SU-DHL-6 (cell line): ENCODE measurements around the gene TMEM131.

Source experiments
- H2AFZ ChIP-seq: fragments of 200-600 bp; sonication (generic); 2 replicates; pipeline ENCODE4 v1.6.1; 2014; ENCODE audit warnings: low read depth, mild to moderate bottlenecking, moderate library complexity, mixed read lengths, antibody characterized with exemption, low read length; ENCODE audit not compliant: severe bottlenecking
- H3F3A ChIP-seq: fragments of 200-600 bp; shearing (Covaris generic); 2 replicates; pipeline ENCODE4 v1.6.0; 2016; ENCODE audit warnings: antibody characterized with exemption, mild to moderate bottlenecking; ENCODE audit not compliant: insufficient read depth
- H3K27ac ChIP-seq: fragments of 200-600 bp; sonication (generic); 2 replicates; pipeline ENCODE4 v1.5.1; 2016; ENCODE audit warnings: low read depth, mild to moderate bottlenecking, low read length, moderate library complexity, mixed read lengths
- H3K27me3 ChIP-seq: fragments of 200-600 bp; sonication (generic), shearing (Covaris generic); 2 replicates; pipeline ENCODE4 v1.6.0; 2014; ENCODE audit warnings: mild to moderate bottlenecking, low read length
- H3K36me3 ChIP-seq: fragments of 200-600 bp; sonication (generic); 2 replicates; pipeline ENCODE4 v1.6.1; 2014; ENCODE audit warnings: mild to moderate bottlenecking, low read length, mixed read lengths
- H3K4me2 ChIP-seq: fragments of 300-600, 200-600 bp; shearing (Covaris generic), sonication (generic); 2 replicates; pipeline ENCODE4 v1.6.0; 2014; ENCODE audit warnings: low read length, low read depth, mild to moderate bottlenecking; ENCODE audit not compliant: poor library complexity, severe bottlenecking
- H3K4me3 ChIP-seq: fragments of 200-600 bp; sonication (generic); 2 replicates; pipeline ENCODE4 v1.5.1; 2014; ENCODE audit warnings: antibody characterized with exemption, low read length, mild to moderate bottlenecking, mixed read lengths; ENCODE audit not compliant: insufficient read depth, poor library complexity, severe bottlenecking
- H3K79me2 ChIP-seq: fragments of 200-600 bp; sonication (generic); 2 replicates; pipeline ENCODE4 v1.6.1; 2014; ENCODE audit warnings: mild to moderate bottlenecking, low read length, moderate library complexity; ENCODE audit not compliant: insufficient read depth
- H3K9ac ChIP-seq: fragments of 200-600 bp; sonication (generic); 2 replicates; pipeline ENCODE4 v1.7.0; 2014; ENCODE audit warnings: mild to moderate bottlenecking, low read length
- H3K9me2 ChIP-seq: fragments of 200-600 bp; sonication (generic); replicated peaks from 2 replicates; pipeline ENCODE4 v1.6.1; 2014; ENCODE audit warnings: low read length; ENCODE audit not compliant: insufficient read depth
- H3K9me3 ChIP-seq: fragments of 200-600 bp; sonication (generic); 2 replicates; pipeline ENCODE4 v1.6.1; 2014; ENCODE audit warnings: low read length, mixed read lengths; ENCODE audit not compliant: insufficient read depth
- H4K20me1 ChIP-seq: fragments of 200-600 bp; sonication (generic); 2 replicates; pipeline ENCODE4 v1.6.1; 2014; ENCODE audit warnings: low read depth, mild to moderate bottlenecking, antibody characterized with exemption, low read length, moderate library complexity, mixed read lengths
- EZH2phosphoT487 ChIP-seq: fragments of 200-600 bp; sonication (generic), shearing (Covaris generic); conservative IDR thresholded peaks from 2 replicates; pipeline ENCODE4 v1.6.1; 2018; ENCODE audit warnings: mild to moderate bottlenecking, antibody characterized with exemption, low read length, moderate library complexity, mixed read lengths
- TF ChIP-seq, protein P1 (sequence below): fragments of 200-600 bp; sonication (generic); IDR thresholded peaks from one replicate; pipeline ENCODE4 v1.5.1; 2017; ENCODE audit warnings: antibody characterized with exemption, mild to moderate bottlenecking, low read length, moderate library complexity; ENCODE audit not compliant: insufficient read depth, poor library complexity, severe bottlenecking

The TMEM131 gene

GRCh38 chr2:97766567-97766966 lies 229.2 kb downstream of the TMEM131 start:
- Histone ChIP-seq H3K4me3 (no peak overlapping the region), H3K27me3 (no peaks in the 10 kb centered on the region), H4K20me1 (no peaks in the 10 kb centered on the region), H3K4me2 (no peak overlapping the region), H3K79me2 (no peaks in the 10 kb centered on the region), H3K27ac (no peak overlapping the region), H3K36me3 (no peaks in the 10 kb centered on the region), H3K9ac (no peak overlapping the region), H3K9me2 (no peaks in the 10 kb centered on the region), H3F3A (peaks cover 6% of the 10 kb centered on the region; the same call in 1 of the 2 replicates), H3K9me3 (no peaks in the 10 kb centered on the region), H2AFZ (no peak overlapping the region)
- no peak for TF ChIP-seq EZH2phosphoT487
- TF ChIP-seq, protein P1, sequence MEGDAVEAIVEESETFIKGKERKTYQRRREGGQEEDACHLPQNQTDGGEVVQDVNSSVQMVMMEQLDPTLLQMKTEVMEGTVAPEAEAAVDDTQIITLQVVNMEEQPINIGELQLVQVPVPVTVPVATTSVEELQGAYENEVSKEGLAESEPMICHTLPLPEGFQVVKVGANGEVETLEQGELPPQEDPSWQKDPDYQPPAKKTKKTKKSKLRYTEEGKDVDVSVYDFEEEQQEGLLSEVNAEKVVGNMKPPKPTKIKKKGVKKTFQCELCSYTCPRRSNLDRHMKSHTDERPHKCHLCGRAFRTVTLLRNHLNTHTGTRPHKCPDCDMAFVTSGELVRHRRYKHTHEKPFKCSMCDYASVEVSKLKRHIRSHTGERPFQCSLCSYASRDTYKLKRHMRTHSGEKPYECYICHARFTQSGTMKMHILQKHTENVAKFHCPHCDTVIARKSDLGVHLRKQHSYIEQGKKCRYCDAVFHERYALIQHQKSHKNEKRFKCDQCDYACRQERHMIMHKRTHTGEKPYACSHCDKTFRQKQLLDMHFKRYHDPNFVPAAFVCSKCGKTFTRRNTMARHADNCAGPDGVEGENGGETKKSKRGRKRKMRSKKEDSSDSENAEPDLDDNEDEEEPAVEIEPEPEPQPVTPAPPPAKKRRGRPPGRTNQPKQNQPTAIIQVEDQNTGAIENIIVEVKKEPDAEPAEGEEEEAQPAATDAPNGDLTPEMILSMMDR, result no peak

DNA sequence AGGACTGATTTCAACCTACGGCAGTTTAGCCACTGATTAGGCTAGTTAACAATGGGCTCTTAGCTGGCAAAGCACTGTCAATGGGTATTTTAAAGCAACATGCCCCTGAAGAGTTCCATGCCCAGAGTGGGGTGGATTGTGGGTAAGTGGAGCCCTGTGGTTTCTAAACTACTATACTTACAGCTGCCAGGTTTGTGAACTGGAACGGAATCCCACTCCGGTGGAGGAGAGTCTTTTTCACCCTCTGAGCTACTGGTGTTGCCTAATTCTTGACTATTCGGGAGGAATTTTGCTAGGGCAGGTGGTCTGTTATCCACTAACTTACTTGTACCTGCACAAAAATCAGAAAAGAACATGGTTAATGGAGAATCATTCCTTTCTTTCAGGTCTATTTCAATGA lies 229.8 kb downstream of the TMEM131 start:
- no peak overlapping the region for H3K4me2 ChIP-seq
- TF ChIP-seq, protein P1, result no peak
- no peak for TF ChIP-seq EZH2phosphoT487
- H3K27me3 ChIP-seq, result no peaks in the 10 kb centered on the region
- no peak overlapping the region for H3K27ac ChIP-seq
- no peak overlapping the region for H3K9ac ChIP-seq
- H3K9me2 ChIP-seq, result no peaks in the 10 kb centered on the region
- no peaks in the 10 kb centered on the region for H3K36me3 ChIP-seq
- H4K20me1 ChIP-seq, result no peaks in the 10 kb centered on the region
- peaks cover 6% of the 10 kb centered on the region; the same call in 1 of the 2 replicates for H3F3A ChIP-seq
- no peak overlapping the region for H3K4me3 ChIP-seq
- no peaks in the 10 kb centered on the region for H3K9me3 ChIP-seq
- H3K79me2 ChIP-seq, result no peaks in the 10 kb centered on the region
- H2AFZ ChIP-seq, result no peak overlapping the region

GRCh38 chr2:97764559-97765263 lies 231.0 kb downstream of the TMEM131 start:
- H3K9me2 ChIP-seq, result no peaks in the 10 kb centered on the region
- H2AFZ ChIP-seq, result no peak overlapping the region
- no peaks in the 10 kb centered on the region for H4K20me1 ChIP-seq
- no peaks in the 10 kb centered on the region for H3K36me3 ChIP-seq
- no peak overlapping the region for H3K27ac ChIP-seq
- no peaks in the 10 kb centered on the region for H3K79me2 ChIP-seq
- H3F3A ChIP-seq, result peaks cover 6% of the 10 kb centered on the region; the same call in 1 of the 2 replicates
- no peak overlapping the region for H3K4me3 ChIP-seq
- H3K27me3 ChIP-seq, result no peaks in the 10 kb centered on the region
- no peak overlapping the region for H3K4me2 ChIP-seq
- no peak overlapping the region for H3K9ac ChIP-seq
- TF ChIP-seq, protein P1, result no peak
- no peak for TF ChIP-seq EZH2phosphoT487
- no peaks in the 10 kb centered on the region for H3K9me3 ChIP-seq
